Prostate gland (tissue), 2 donors: ENCODE results near the gene ALOX15.

Experiments
- POLR2A ChIP-seq: fragments of 450-650 bp; IDR thresholded peaks from one replicate; pipeline ENCODE4 v1.6.1; 2016; ENCODE audit warnings: antibody characterized with exemption, mild to moderate bottlenecking
- POLR2AphosphoS5 ChIP-seq: sonication (generic); formaldehyde crosslinking; IDR thresholded peaks from one replicate; pipeline ENCODE4 v1.6.1; 2017; ENCODE audit warnings: antibody characterized with exemption
- TF ChIP-seq, protein P1 (sequence below), 4 experiments: fragments of 200-600 bp in 2 of 4; fragments of 450-650 bp in 2 of 4; sonication (generic) in 2 of 4; IDR thresholded peaks; 1 replicate in 3 of 4; 2 replicates in 1 of 4; pipeline ENCODE4 v1.5.1; 2016 to 2019; ENCODE audit warnings: antibody characterized with exemption in 4 of 4, mild to moderate bottlenecking in 2 of 4, moderate library complexity in 2 of 4

- TF ChIP-seq POLR2A (no peak), POLR2AphosphoS5 (no peak)
- TF ChIP-seq, protein P1, sequence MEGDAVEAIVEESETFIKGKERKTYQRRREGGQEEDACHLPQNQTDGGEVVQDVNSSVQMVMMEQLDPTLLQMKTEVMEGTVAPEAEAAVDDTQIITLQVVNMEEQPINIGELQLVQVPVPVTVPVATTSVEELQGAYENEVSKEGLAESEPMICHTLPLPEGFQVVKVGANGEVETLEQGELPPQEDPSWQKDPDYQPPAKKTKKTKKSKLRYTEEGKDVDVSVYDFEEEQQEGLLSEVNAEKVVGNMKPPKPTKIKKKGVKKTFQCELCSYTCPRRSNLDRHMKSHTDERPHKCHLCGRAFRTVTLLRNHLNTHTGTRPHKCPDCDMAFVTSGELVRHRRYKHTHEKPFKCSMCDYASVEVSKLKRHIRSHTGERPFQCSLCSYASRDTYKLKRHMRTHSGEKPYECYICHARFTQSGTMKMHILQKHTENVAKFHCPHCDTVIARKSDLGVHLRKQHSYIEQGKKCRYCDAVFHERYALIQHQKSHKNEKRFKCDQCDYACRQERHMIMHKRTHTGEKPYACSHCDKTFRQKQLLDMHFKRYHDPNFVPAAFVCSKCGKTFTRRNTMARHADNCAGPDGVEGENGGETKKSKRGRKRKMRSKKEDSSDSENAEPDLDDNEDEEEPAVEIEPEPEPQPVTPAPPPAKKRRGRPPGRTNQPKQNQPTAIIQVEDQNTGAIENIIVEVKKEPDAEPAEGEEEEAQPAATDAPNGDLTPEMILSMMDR (IDR thresholded peaks at IDR 0.05) = no peak
These were observed 33.7 kb downstream of the ALOX15 start for GRCh38 chr17:4607773-4608187.
